MV-4-11 (cell line): ENCODE measurements around the gene UBE2B.

Experiments used
- DNase-seq: peaks from one replicate; lab custom pipeline; 2025; lab: John Stamatoyannopoulos, UW

Gene UBE2B

DNA sequence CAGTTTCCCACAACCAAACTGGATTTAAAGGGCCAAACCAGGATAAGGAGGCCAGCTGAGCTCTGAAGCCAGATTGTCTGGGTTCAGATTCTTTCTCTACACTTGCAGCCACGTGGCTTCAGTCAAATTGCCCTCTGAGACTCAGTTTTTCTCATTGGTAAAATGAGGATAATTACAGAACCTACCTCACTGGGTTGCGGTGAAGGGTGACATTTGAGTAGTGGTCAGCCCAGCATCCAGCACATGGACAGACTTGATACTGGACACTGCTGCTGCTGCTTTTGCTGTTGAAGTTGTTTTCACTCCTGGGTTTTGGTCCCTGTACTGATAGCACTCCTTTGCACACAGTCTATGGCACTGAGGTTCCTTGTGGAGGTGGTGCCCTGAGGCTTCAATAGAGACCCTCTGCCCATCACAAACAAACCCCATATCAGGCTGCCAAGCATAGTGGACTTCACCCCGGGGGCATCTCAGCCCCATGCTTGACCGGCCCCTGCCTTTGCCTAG is 66.0 kb downstream of the UBE2B start:
- DNase-seq = peak; percentile 34

GRCh38 chr5:134437847-134438581 is 66.6 kb downstream of the UBE2B start:
- no peak for DNase-seq

DNA sequence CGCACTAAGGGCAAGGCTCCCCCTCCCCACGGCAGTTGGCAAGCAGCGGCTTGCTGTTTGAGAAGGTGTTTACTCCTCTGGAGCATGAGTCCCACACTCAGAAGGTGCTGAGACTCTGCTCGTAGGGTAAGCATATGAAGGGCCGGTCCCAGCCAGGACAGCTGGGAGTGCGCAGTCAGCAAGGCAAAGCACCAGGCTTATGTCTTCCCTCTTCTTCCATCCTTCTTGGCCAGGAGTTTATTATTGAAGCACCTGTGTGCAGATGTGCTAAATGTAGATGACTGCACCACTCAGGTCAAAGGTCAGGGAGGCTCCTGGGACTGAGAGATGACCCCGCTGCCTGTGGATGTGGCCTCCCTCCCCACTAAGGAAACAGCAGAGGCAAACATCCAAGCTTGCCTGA is 67.4 kb downstream of the UBE2B start:
- no peak for DNase-seq

DNA sequence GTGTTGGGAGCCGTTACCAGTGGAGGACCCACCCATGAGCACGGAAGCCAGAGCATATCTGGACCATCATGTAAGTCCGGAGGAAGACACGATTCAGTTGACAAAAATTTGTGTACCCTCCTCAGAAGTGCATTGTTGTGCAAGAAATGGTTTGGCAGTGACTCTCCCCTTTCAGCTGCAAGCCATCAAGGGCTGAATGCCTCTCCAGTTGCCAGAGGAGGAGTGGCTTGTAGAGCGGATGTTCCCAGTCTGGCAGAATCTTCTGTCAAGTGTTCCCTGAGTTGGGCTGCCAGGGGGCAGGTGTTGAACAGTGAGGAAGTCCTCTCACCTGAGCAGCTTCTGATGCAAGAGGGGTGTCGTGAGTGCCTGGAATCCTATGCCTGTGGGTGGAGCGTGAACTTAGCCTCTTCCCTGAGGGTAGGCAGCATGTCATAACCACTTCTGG is 67.9 kb downstream of the UBE2B start:
- DNase-seq = no peak

DNA sequence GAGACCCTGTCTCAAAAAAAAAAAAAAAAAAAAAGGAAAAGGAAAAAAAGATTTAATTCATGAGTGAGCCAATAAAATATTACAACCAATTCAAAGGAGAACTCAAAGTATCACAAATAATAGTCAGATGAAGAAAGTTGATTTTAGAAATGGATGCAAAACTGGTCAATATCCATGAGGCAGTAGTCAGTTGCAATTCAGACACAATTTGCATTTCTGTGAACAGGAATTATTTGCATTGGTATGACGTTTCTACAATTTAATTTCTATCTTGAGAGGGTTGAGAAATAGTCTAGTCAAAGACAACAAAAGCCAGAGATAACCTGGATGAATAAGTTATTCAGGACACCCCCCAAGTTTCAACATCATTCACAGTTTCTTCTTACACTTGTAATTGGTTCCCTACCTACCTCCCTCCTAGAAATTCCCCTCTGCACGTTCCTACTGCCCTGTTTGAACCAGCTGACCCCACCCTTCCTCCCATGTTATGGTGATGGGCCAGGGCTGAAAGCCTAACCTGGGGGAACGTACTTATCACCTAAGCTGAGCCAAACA is 68.9 kb downstream of the UBE2B start:
- no peak for DNase-seq
